GM12878 (cell line): ENCODE data around the gene CAMTA2. TPM values are rescaled to one million over a fixed set of nuclear protein-coding genes. Genes with fewer than 3 reads are reported as not detected.

Source experiments
- BHLHE40 ChIP-seq, 2 experiments: fragments of 450-650 bp in 1 of 2; IDR thresholded peaks; 2 replicates each; pipeline ENCODE4 v1.6.1; 2011 to 2017; ENCODE audit warnings: low read depth in 2 of 2, borderline replicate concordance in 1 of 2, improper control_type of control experiment in 1 of 2, low read length in 1 of 2, mild to moderate bottlenecking in 1 of 2
- CREB1 ChIP-seq: IDR thresholded peaks from 2 replicates; pipeline ENCODE4 v1.6.1; 2012; ENCODE audit warnings: low read depth, mild to moderate bottlenecking, inconsistent platforms
- CREM ChIP-seq: IDR thresholded peaks from 2 replicates; pipeline ENCODE4 v1.6.1; 2014; ENCODE audit warnings: antibody characterized with exemption, low read depth
- E2F8 ChIP-seq: fragments of 450-650 bp; IDR thresholded peaks from 2 replicates; pipeline ENCODE4 v1.6.1; 2018; ENCODE audit warnings: mild to moderate bottlenecking, low read depth, moderate library complexity; ENCODE audit not compliant: partially characterized antibody
- EED ChIP-seq: sonication (generic); IDR thresholded peaks from 2 replicates; pipeline ENCODE4 v1.6.1; 2016; ENCODE audit warnings: antibody characterized with exemption, low read depth
- HDAC2 ChIP-seq: fragments of 200-600 bp; sonication (generic); IDR thresholded peaks from 2 replicates; pipeline ENCODE4 v1.6.1; 2017
- HDAC6 ChIP-seq: fragments of 200-600 bp; sonication (generic); IDR thresholded peaks from one replicate; pipeline ENCODE4 v1.8.0; 2017; ENCODE audit warnings: antibody characterized with exemption; ENCODE audit not compliant: unreplicated experiment
- JUNB ChIP-seq: IDR thresholded peaks from 2 replicates; pipeline ENCODE4 v1.6.1; 2016; ENCODE audit warnings: antibody characterized with exemption, mild to moderate bottlenecking
- MAX ChIP-seq: IDR thresholded peaks from 2 replicates; pipeline ENCODE4 v1.6.1; 2012; ENCODE audit warnings: low read depth, low read length, improper control_type of control experiment
- NKRF ChIP-seq: fragments of 450-650 bp; conservative IDR thresholded peaks from 2 replicates; pipeline ENCODE4 v1.6.1; 2017; ENCODE audit warnings: mild to moderate bottlenecking, moderate library complexity
- PBX3 ChIP-seq: IDR thresholded peaks from 2 replicates; pipeline ENCODE4 v1.6.1; 2011; ENCODE audit warnings: mild to moderate bottlenecking, low read depth, low read length, moderate library complexity; ENCODE audit not compliant: insufficient replicate concordance
- PKNOX1 ChIP-seq: fragments of 450-650 bp; IDR thresholded peaks from 2 replicates; pipeline ENCODE4 v1.6.1; 2016; ENCODE audit warnings: mild to moderate bottlenecking
- POLR2A ChIP-seq: IDR thresholded peaks from 2 replicates; pipeline ENCODE4 v1.6.1; 2011; ENCODE audit warnings: low read depth, mild to moderate bottlenecking, low read length
- RELB ChIP-seq: fragments of 450-650 bp; IDR thresholded peaks from 2 replicates; pipeline ENCODE4 v1.6.1; 2017; ENCODE audit warnings: low read depth, mild to moderate bottlenecking, moderate library complexity
- SIX5 ChIP-seq: IDR thresholded peaks from 2 replicates; pipeline ENCODE4 v1.6.1; 2011; ENCODE audit warnings: mild to moderate bottlenecking, low read depth, low read length, moderate library complexity; ENCODE audit not compliant: severe bottlenecking
- SMAD5 ChIP-seq: IDR thresholded peaks from 2 replicates; pipeline ENCODE4 v1.6.1; 2016; ENCODE audit warnings: antibody characterized with exemption, low read depth
- SUPT20H ChIP-seq: IDR thresholded peaks from 2 replicates; pipeline ENCODE4 v1.6.1; 2011; ENCODE audit warnings: low read depth, mild to moderate bottlenecking, low read length, moderate library complexity, borderline replicate concordance; ENCODE audit not compliant: control insufficient read depth
- USF2 ChIP-seq: IDR thresholded peaks from 2 replicates; pipeline ENCODE4 v1.6.1; 2011; ENCODE audit warnings: low read depth, low read length, improper control_type of control experiment, borderline replicate concordance
- polyA plus RNA-seq, 11 experiments: library from polyadenylated mRNA; depleted of rRNA in 4 of 11; unstranded in 6 of 11; stranded (reverse) in 5 of 11; fragments of >200 nt; fragmentation: Nextera tagmentation in 4 of 11; fragmentation: Illumina TruSeq in 1 of 11; extraction: Ambion mirVana in 4 of 11; extraction: Trizol in 1 of 11; gene quantifications; 1 replicate in 1 of 11; 2 replicates in 10 of 11; pipeline versions ENCODE4 v1.2.1 to v1.2.3, GENCODE V29; 2011 to 2016; ENCODE audit warnings: inconsistent platforms in 2 of 11, missing spikeins in 2 of 11, low read depth in 1 of 11
- total RNA-seq, 4 experiments: library from RNA; depleted of rRNA in 3 of 4; stranded (reverse); fragments of >200 nt in 3 of 4; fragmentation: Illumina TruSeq in 1 of 4; extraction: Trizol in 1 of 4; gene quantifications; 2 replicates each; pipeline versions ENCODE4 v1.2.1 to v1.2.3, GENCODE V29; 2013 to 2021

The CAMTA2 gene
- total and polyA plus RNA-seq, 10 of the 15 experiments (the other 5 are each of a cell fraction or from before 2014, with no cell fraction given) = 0.42 to 29.3 (median 11.2) TPM

GRCh38 chr17:4945176-4945943 is 42.1 kb downstream of the CAMTA2 start (continued):
- TF ChIP-seq NKRF (peak; percentile 24; the same call in 1 of the 2 replicates), EED (peak; percentile 87), SMAD5 (peak; percentile 89), USF2 (no peak; the same call in 1 of the 2 replicates), SUPT20H (no peak), HDAC6 (no peak), HDAC2 (no peak), CREB1 (no peak), E2F8 (no peak), CREM (peak; percentile 86), RELB (peak; percentile 81; the same call in 1 of the 2 replicates), POLR2A (peak; percentile 79), BHLHE40 (IDR thresholded peaks at IDR 0.05; ENCODE audit: borderline replicate concordance in 1 of 2, low read depth in 2 of 2, low read length in 1 of 2) (peak in 1 of 2 experiments; percentile 44; a peak in 1 of 4 replicates), JUNB (peak; percentile 92), MAX (no peak), PKNOX1 (no peak), PBX3 (peak; percentile 3), SIX5 (no peak)
